Nucleus accumbens (tissue), 56 donors: Measurements from ENCODE around the gene VASN.
"Not testable (repeated sequence)": the region's sequence is repeated elsewhere in the genome, so short reads cannot be mapped to it uniquely, and the experiment has no call there.

Experiments
- DNase-seq, 56 donors: peaks; one replicate each; lab custom pipeline; 2025; lab: John Stamatoyannopoulos, UW

The VASN gene

DNA sequence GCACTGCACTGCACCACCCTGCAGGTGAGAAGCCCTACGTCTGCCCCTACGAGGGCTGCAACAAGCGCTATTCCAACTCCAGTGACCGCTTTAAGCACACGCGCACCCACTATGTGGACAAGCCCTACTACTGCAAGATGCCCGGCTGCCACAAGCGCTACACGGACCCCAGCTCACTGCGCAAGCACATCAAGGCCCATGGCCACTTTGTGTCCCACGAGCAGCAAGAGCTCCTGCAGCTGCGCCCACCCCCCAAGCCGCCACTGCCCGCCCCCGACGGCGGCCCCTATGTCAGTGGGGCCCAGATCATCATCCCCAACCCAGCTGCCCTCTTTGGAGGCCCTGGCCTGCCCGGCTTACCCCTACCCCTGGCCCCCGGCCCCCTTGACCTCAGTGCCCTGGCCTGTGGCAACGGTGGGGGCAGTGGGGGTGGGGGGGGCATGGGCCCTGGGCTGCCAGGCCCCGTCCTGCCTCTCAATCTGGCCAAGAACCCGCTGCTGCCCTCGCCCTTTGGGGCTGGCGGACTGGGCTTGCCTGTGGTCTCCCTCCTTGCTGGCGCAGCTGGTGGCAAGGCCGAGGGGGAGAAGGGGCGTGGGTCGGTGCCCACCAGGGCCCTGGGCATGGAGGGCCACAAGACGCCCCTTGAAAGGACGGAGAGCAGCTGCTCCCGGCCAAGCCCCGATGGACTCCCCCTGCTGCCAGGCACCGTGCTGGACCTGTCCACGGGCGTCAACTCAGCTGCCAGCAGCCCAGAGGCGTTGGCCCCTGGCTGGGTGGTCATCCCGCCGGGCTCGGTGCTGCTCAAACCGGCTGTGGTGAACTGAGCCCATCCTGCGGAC, 34.7 kb upstream of the VASN start:
- DNase-seq: no peak

GRCh38 chr16:4337540-4338088, 34.0 kb upstream of the VASN start:
- DNase-seq: no peak

GRCh38 chr16:4338125-4338582, 33.5 kb upstream of the VASN start:
- no peak for DNase-seq

DNA sequence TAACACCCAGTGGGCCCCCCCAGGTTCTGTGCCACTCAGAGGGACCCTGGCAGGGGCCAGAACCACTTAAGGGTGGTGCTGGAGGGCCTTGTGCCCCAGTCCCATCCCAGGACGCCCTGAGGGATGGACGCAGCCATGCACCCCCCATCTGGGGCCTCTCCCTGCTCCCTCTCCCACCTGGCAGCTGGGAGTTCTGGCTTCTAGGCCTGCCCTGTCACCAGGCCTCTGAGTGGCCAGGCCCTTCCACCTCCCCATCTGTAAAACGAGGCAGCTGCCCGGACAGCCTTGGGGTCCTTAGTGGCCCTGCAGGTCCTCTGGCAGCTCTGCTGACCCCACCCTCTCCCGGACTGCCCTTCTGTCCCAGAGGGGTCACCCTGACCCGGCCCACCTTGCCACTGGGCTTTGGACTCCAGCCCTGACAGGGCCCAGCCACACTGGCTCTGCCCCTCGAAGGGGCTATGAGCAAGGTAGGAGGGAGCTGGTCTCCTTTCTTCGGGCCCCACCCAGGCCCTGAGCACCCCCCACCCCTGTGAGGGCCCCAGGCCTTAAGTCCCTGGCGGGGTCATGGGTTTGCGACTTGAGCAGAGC, 32.8 kb upstream of the VASN start:
- no peak for DNase-seq

- no peak for DNase-seq
Measured at GRCh38 chr16:4339455-4339854, 32.2 kb upstream of the VASN start.

GRCh38 chr16:4339909-4340308, 31.7 kb upstream of the VASN start:
- DNase-seq: peak in 1 of 56 donors; percentile 21

DNA sequence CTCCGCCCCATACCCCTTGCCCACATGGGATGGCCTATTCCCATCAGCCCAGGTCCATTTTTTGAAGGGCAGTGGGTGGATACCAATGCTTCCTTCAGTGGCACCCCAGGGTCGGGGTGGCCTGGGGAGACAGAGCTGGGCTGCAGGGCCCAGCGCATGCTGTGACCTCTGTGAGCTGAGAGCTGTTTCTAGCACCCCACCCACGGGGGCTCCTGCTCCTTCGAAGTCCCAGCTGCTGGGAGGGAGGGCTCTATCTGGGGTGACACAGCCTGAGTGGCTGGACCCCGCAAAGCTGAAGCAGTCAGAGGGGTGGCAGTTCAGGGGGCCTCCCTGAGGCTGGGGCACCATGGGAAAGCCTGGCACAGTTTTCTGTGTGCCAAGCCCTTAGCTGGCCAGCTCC, 31.2 kb upstream of the VASN start:
- DNase-seq: no peak

DNA sequence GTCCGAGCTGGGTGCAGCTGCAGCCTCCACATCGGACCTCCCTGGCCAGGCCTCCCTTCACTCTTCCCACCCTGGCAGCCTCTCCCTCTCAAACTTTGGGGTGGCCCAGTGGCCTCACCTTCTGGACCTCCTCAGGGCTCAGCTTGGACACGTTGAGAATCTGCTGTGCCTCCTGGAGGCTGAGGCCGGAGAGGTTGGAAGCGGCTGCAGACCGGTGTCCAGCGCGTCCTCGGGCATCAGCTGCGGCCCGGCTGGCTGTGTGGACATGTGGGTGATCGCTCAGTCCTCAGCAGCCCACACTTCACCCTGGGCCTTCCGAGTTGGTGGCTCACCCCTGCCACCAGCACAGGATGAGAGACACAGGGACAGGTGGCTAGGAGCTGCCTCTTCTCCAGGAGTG, 30.4 kb upstream of the VASN start:
- no peak for DNase-seq

DNA sequence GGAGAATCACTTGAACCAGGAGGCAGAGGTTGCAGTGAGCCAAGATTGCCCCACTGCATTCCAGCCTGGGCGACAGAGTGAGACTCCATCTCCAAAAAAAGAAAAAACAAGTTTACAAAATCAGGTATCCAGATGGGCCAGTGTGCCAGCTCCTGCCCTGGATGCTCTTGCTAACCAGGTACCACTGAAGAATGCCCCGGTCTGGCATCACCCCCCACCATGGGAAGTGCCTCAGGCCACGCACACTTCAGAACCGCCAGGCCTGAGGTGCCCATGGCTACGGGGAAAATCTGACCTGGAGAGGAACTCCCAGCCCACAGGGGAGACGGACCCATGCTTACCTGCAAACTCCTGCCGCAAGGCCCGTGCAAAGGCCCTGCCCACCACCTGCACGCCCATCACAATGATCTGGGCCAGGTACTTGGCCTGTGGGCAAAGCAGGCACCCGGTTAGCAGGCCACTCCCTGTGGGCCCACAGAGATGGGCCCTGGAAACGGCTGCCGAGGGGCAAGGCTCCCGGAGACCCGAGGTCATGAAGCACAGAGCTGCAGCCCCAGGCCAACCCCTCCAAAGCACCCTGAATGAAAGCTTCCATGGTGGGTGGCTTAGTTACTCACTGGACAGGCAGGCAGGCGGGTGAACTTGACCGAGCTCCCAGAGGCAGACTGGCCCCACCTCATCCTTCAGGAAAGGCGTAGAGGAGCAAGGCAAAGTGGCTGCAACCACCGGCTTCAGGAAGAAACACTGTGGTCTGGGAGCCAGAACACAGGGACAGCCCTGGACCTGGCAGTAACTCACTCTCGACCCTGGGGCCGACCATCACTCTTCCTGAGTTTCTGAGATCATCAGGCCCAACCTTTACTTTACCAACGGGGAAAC, 28.5 kb upstream of the VASN start:
- no peak for DNase-seq

GRCh38 chr16:4344300-4344982, 27.2 kb upstream of the VASN start:
- not testable (repeated sequence) for DNase-seq

DNA sequence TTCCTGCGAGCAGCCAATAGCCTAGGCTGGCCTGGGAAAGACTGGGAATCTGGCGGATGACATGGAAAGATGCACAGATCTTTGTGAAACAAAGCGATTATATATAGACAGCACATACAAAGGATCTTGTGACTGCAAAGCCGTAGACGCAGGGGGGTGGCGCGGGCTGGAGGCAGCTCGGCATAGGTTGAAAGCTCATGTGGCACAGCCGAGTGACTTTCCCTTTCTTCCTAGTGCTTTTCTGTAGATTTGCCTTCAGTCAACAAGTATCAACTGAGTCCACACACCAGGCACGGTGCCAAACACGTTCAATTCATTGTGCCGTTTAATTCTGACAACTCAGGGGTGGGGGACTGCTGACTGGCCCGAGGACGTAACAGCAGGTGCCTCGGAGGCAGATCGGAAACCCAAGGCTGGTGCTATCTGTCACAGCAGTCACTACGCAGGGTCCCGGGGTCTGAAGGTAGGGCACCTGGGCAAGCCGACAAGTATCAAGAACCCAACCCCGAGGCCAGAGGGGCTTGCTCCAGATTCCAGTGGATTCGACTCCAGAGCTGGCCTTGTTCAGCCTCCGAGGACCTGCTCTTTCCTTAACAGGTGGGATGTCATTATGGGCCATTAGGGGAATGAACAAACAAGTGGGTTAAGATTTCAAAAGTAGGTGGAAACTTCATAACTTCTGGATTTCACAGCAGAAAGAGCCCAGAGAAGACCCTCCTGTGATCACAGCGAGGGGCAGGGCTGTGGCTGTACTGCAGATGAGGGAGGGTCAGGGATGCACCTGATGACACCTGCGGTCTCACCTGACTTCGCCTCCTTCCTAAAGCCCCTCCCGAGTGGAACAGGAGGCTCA, 26.4 kb upstream of the VASN start:
- peak in 47 of 56 donors; percentile 6 to 82 (median 47) for DNase-seq

DNA sequence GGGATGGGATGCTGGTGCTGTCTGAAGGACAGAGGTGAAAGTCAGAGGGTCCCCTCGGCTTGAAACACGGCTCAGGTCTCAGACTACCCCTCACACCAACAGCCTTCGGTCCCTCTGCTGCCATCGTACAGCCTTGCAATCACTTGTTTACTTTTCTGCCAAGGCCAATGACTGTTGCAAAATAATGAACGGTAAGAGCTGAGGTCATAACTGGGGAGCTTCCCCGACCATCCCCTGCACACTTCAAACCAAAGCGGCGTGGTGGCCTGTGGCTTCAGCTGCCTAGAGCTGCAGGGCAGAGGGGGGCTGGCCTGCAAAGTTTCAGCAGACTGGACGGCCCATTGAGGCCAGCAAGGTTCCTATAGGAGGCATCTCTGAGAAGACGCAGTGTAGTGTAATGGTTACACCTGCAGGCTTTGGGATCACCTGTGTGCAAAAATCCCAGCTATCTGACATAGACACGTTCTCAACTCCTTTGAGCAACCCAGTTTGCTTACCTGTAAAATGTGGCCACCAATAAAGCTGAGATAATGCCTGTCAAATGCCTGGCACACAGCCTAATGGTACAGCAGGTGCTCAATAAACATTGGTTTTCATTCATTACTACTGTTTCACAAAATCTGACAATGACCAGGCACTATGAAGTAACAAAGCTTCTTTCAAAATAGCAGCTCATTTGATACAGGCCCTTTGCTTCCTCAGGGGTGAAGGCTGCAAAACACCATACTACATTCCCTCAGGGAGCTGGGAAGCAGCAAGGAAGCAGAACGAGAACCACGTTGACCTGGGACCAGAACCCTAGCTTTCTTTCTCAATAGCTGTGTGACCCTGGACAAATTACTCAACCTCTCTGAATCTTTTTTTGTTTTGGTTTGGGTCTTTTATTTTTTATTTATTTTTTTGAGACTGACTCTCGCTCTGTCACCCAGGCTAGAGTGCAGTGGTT, 25.5 kb upstream of the VASN start:
- no peak for DNase-seq

DNA sequence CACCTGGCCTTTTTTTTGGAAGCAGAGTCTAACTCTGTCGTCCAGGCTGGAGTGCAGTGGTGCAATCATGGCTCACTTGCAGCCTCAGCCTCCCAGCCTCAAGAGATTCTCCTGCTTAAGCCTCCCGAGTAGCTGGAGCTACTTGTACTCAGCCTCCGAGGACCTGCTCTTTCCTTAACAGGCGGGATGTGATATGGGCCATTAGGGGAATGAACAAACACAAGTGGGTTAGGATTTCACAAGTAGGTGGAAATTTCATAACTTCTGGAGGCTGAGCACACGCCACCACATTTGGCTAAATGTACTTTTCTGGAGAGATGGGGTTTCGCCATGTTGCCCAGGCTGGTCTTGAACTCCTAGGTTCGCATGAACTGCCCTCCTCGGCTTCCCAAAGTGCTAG, 24.6 kb upstream of the VASN start:
- no peak for DNase-seq

DNA sequence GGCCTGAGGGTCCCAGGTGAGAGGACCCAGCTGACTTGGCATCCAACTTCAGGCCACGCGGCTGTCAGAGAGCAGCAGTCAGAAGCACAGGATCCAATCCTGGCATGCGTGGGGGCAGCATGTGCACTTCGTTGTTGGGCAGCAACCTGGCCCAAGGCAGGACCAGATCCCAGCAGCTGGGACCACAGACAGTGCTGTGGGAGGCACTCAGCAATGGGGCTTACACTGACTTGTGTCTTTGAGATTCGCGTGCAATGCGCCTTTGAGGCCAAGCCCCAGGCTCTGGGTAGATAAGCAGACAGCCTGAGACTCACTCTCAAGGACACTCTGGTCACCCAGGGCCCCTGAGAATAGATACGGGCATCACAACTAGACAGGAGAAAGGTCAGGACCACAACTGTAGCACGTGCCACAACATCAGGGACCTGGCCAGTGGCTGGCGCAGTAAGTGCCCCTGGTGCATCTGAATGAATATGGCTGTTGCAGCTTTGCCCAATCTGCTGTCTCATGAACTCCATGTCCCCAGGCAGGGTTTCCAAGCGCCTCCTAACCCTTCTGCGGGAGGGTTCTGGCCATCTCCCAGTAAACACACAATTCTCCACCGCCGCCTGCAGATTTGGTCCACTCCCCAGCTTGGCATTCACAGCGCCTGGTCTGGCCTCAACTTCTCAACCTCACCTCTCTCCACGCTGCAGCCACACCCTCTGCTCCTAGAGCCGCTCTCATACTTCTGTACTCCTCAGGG, 23.7 kb upstream of the VASN start:
- DNase-seq: no peak

DNA sequence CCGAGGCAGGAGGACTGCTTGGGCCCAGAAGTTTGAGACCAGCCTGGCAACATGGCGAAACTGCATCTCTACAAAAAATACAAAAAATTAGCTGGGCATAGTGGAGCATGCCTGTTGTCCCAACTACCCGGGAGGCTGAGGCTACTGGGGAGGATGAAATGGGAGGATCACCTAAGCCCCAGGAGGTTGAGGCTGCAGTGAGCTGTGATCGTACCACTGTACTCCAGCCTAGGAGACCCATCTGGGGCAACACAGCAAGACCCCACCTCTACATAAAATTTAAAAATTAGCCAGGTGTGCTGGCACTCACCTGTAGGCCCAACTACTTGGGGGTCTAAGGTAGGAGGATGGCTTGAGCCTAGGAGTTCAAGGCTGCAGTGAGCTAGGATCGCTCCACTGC, 22.3 kb upstream of the VASN start:
- DNase-seq: no peak

DNA sequence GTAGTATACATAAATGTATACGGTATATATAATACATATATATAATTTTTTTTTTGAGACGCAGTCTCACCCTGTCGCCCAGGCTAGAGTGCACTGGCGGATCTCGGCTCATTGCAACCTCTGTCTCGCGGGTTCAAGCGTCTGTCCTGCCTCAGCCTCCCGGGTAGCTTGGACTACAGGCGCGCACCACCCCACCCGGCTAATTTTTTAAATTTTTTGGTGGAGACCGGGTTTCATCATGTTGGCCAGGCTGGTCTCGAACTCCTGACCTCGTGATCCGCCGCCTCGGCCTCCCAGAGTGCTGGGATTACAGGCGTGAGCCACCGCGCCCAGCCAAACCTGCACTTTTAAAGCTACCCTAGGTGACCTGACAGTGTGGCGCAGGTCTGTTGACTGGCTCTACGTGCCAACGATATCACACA, 21.3 kb upstream of the VASN start:
- no peak for DNase-seq
